Hepatic stellate cell (primary cell): ENCODE data around the gene KCTD16.

Experiments
- DNase-seq: peaks from one replicate; pipeline ENCODE4 v3.0.0; 2011; ENCODE audit warnings: low spot score

The KCTD16 gene

GRCh38 chr5:144289277-144289676 lies 118.6 kb downstream of the KCTD16 start:
- DNase-seq = no peak

GRCh38 chr5:144292029-144292428 lies 121.4 kb downstream of the KCTD16 start:
- DNase-seq = no peak

DNA sequence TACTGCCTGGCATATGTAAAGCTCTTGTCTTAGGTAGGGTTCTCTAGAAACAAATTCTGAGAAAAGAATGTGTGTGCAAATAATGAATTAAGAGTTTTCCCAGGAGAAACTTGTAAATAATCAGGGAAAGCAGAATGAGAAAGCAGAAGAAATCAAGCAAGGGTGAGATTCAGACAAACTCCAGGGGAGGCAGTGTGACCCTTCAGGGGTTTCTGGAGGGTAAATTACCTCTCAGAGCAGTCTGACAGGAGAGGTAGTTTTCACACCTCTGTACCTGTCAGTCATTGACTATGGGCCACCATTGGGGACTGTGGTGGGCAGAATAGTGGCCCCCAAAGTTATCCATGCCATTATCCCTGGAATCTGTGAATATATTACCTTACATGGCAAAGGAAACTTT lies 124.6 kb downstream of the KCTD16 start:
- no peak for DNase-seq

DNA sequence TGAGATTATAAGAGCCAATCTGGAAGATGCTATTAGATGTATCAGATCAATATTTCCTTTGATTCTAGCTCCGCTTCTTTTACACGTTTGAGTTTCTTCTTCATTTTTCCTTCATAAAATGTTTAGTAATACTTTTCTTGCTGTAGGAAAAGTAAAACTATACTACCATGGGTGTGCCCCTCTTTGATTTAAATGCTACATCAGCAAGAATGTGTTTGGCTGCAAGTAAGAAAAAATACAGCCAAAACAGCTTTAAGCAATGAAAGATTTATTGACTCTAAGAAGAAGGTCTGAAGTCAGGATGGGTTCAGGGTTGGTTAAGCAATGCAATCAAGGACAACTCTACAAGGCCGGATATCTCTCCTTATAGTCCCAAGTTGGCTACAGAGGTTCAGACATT lies 126.4 kb downstream of the KCTD16 start:
- DNase-seq = no peak

DNA sequence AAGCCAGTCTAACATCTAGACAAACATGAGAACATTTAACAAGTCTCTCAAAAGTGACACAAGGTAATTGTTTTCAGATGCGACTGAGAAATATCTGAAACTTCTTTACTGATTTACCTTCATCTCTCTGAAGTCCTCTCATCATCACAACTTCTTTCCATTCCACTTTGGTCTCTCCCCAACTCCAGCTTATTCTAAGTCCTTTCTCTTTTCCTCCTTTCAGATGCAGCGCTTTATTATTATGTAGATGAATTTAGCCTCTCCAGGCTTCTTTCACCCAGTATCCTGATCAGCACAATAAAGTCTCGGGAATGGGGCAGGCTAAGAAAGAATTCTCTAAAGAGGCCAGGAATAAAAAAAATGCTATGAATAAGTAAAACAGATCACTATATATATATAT lies 128.0 kb downstream of the KCTD16 start:
- no peak for DNase-seq

- DNase-seq = no peak
Observed at GRCh38 chr5:144304688-144305087, 134.0 kb downstream of the KCTD16 start.

- DNase-seq = no peak
Observed at GRCh38 chr5:144307736-144308135, 137.1 kb downstream of the KCTD16 start.

DNA sequence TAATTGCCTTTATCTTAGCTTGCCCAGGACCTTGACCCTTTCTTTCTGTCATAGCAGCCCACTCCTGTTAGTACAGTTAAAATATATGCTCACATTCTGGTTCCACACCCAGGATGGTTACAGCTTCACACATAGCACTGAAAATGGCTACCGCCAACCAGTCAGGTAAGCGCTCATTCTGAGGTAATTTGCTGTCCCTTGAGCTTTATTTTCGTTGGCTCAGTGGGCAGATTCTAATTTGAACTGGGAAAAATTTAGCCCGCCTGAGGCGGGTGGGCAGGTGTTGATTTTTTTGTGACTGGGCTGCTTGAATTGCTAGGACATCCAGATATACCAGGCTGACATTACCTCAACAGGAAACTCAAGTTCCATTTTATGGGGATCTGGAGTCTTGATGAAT lies 137.5 kb downstream of the KCTD16 start:
- DNase-seq = no peak

- no peak for DNase-seq
Observed at GRCh38 chr5:144308906-144309670, 138.4 kb downstream of the KCTD16 start.

GRCh38 chr5:144310621-144311020 lies 139.9 kb downstream of the KCTD16 start:
- DNase-seq = no peak

GRCh38 chr5:144313147-144313726 lies 142.6 kb downstream of the KCTD16 start:
- DNase-seq = no peak

DNA sequence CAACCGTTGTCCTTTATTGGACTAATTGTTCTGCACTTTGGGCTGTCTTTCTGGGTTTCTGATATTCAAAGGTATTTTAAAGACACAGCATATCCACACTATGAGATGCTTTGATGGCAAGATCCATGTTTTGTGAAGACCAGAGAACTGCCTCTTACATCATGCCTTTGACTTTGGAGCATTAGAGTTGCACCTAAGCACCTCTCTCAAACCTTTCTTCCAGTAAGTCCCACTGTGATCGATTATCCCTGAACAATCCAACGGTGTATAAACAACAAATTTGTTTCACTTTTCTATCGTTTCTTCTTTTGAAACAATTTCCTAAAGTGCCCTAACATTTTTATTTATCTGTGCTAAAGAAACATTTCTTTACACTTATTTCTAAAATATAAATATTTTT lies 144.4 kb downstream of the KCTD16 start:
- no peak for DNase-seq

- DNase-seq = no peak
Observed at GRCh38 chr5:144315994-144316634, 145.4 kb downstream of the KCTD16 start.

- no peak for DNase-seq
Observed at GRCh38 chr5:144318011-144318410, 147.3 kb downstream of the KCTD16 start.

- no peak for DNase-seq
Observed at GRCh38 chr5:144318460-144318859, 147.8 kb downstream of the KCTD16 start.

GRCh38 chr5:144323181-144323580 lies 152.5 kb downstream of the KCTD16 start:
- DNase-seq = no peak

DNA sequence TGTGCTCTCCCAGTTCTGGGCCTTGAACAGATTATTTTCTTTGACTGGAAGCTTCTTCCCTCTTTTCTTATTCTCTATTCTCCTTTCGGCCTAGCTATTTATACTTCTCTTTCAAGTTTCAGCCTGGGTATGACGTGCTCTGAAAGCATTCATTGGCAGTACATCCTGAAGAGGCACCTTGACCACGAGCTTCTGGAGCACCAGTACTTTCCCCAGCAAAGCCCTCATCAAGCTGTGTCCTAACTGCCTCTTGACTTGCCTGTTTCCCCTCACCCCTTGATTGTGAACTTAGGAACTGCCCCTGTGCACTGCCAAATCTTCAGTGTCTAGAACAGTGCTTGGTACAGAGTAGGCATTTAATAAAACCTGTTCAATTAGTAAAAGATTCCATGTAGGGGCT lies 154.9 kb downstream of the KCTD16 start:
- DNase-seq = no peak

GRCh38 chr5:144328494-144328893 lies 157.8 kb downstream of the KCTD16 start:
- no peak for DNase-seq

- DNase-seq = no peak
Observed at GRCh38 chr5:144328980-144329379, 158.3 kb downstream of the KCTD16 start.

DNA sequence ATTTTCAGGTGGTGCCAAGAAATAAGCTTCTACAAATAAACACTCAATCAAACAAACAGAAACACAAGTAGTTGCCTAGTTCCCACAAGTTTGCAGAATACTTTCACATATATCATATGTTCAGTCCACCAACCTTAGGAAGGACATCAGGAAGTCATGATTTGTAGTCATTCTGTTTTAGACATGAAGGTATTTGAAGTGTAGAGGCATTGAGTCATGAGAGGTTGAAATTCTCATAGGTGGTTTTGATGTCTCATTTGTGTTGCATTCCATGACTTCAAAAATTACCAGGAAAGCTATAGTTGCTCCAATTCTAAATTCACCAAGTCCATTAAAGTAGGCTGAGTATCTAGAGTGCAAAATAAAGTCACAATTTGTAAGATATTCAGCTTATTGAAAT lies 159.0 kb downstream of the KCTD16 start:
- DNase-seq = no peak

DNA sequence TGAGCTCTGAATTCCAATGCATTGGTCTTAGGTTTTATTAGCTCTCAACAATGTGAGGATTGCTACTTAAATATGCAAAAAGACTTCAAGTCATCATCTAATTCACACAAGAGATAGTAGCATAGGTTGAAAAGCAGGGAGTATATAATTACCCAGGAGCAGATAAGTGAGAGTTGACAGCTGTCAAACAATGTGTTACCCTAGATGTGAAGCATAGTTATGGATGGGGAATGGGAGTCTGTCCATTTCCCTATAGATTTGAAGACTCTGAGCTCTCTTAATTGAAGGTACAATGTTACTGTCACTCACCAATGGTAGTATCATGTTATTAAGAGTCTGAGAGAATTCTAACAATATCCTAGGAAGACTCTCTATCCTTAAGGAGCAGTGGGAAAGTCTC lies 160.7 kb downstream of the KCTD16 start:
- no peak for DNase-seq

DNA sequence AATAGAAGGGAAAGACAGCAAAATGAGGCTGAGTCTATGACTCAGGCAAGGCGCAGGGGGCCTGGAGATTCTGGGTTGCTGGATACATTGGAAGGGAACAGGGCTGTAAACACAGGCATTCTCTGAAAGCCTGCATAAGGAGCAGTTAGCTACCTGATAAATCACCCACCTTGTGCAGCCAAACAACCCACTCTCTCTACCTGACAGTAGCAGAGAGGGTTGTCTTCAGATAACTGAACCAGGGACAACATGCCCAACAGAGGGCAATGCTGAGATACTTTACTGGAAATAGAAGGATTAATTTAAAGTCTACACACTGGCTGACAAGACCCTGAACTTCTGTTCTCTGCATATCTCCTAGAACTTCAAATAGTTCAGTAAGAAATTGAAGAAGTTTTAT lies 161.6 kb downstream of the KCTD16 start:
- DNase-seq = no peak

- no peak for DNase-seq
Observed at GRCh38 chr5:144333336-144333920, 162.8 kb downstream of the KCTD16 start.
